PC-3 (cell line): ENCODE results near the gene TMTC2.

Source experiments
- EZH2 ChIP-seq: fragments of 300-600 bp; sonication (generic); IDR thresholded peaks from one replicate; pipeline ENCODE4 v1.6.1; 2017; ENCODE audit warnings: antibody characterized with exemption, mild to moderate bottlenecking, low read length; ENCODE audit not compliant: unreplicated experiment
- TF ChIP-seq, protein P1 (sequence below): fragments of 300-600 bp; sonication (generic); conservative IDR thresholded peaks from 2 replicates; pipeline ENCODE4 v1.5.1; 2017; ENCODE audit warnings: antibody characterized with exemption, low read depth, mild to moderate bottlenecking, low read length

DNA sequence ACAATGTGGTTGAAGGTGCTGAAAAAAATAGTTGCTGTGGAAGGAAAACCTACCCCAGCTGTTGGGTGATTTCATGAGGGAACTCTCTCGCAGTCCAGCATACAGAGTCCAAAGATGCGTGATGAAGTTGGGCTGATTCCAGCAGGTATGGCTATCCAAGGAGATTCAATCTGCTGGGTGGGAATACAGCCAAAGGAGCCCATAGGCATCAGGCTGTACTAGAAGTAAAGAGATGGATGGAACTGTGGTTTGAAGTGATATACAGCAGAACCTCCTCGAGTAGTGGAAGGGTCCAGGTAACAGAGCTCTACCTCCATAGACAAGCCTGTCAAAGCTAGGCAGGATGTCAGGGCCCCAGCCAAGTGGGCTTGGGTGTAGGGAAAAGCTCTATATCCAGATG is 11.5 kb upstream of the TMTC2 start:
- TF ChIP-seq, protein P1, sequence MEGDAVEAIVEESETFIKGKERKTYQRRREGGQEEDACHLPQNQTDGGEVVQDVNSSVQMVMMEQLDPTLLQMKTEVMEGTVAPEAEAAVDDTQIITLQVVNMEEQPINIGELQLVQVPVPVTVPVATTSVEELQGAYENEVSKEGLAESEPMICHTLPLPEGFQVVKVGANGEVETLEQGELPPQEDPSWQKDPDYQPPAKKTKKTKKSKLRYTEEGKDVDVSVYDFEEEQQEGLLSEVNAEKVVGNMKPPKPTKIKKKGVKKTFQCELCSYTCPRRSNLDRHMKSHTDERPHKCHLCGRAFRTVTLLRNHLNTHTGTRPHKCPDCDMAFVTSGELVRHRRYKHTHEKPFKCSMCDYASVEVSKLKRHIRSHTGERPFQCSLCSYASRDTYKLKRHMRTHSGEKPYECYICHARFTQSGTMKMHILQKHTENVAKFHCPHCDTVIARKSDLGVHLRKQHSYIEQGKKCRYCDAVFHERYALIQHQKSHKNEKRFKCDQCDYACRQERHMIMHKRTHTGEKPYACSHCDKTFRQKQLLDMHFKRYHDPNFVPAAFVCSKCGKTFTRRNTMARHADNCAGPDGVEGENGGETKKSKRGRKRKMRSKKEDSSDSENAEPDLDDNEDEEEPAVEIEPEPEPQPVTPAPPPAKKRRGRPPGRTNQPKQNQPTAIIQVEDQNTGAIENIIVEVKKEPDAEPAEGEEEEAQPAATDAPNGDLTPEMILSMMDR, result no peak
- TF ChIP-seq EZH2, result no peak
